HL-60 (cell line): ENCODE measurements around the gene PPP1R12C.

ENCODE experiments used
- DNase-seq, 2 experiments: peaks; one replicate each; pipeline ENCODE4 v3.0.0-alpha.2; 2010 to 2020; ENCODE audit warnings: low read depth in 1 of 2, low spot score in 1 of 2
- H3K27ac ChIP-seq: fragments of 250-450 bp; sonication (Bioruptor Pico); replicated peaks from 2 replicates; pipeline ENCODE4 v1.5.1; 2020; ENCODE audit warnings: mild to moderate bottlenecking, moderate library complexity
- H3K27me3 ChIP-seq: fragments of 250-450 bp; sonication (Bioruptor Pico); 2 replicates; pipeline ENCODE4 v1.5.1; 2021; ENCODE audit warnings: mild to moderate bottlenecking, moderate library complexity; ENCODE audit not compliant: insufficient read depth, poor library complexity, severe bottlenecking
- H3K4me3 ChIP-seq: replicated peaks from 2 replicates; pipeline ENCODE4 v1.5.1; 2011; ENCODE audit warnings: mild to moderate bottlenecking, control low read depth, low read length; ENCODE audit not compliant: insufficient read depth
- CTCF ChIP-seq: IDR thresholded peaks from one replicate; pipeline ENCODE4 v1.5.1; 2011; ENCODE audit warnings: low read length, control low read depth, inconsistent platforms; ENCODE audit not compliant: insufficient read depth
- GABPA ChIP-seq: IDR thresholded peaks from 2 replicates; pipeline ENCODE4 v1.6.1; 2012; ENCODE audit warnings: low read depth
- POLR2AphosphoS5 ChIP-seq: IDR thresholded peaks from 2 replicates; pipeline ENCODE4 v1.6.1; 2012; ENCODE audit warnings: low read depth
- REST ChIP-seq: IDR thresholded peaks from 2 replicates; pipeline ENCODE4 v1.6.1; 2012; ENCODE audit warnings: low read depth; ENCODE audit not compliant: insufficient replicate concordance
- SPI1 ChIP-seq: IDR thresholded peaks from 2 replicates; pipeline ENCODE4 v1.6.1; 2012; ENCODE audit warnings: low read depth, mild to moderate bottlenecking, borderline replicate concordance

The PPP1R12C gene

GRCh38 chr19:55058781-55059610, 58.4 kb downstream of the PPP1R12C start:
- Histone ChIP-seq H3K27ac (no peak overlapping the region), H3K27me3 (no peaks in the 10 kb centered on the region), H3K4me3 (no peak overlapping the region)
- DNase-seq = no peak
- no peak; the same call in 1 of the 2 replicates for TF ChIP-seq POLR2AphosphoS5
- TF ChIP-seq GABPA = no peak
- no peak for TF ChIP-seq REST
- no peak for TF ChIP-seq SPI1
- no peak for TF ChIP-seq CTCF

- no peak for DNase-seq
- no peak overlapping the region for H3K27ac ChIP-seq
- TF ChIP-seq REST (no peak), CTCF (no peak), POLR2AphosphoS5 (no peak), SPI1 (no peak), GABPA (no peak)
- H3K27me3 ChIP-seq = no peaks in the 10 kb centered on the region
- no peak overlapping the region for H3K4me3 ChIP-seq
Measured at GRCh38 chr19:55056827-55057226, 60.6 kb downstream of the PPP1R12C start.

- H3K4me3 ChIP-seq = no peak overlapping the region
- DNase-seq = no peak
- H3K27me3 ChIP-seq = no peaks in the 10 kb centered on the region
- H3K27ac ChIP-seq = no peak overlapping the region
- TF ChIP-seq CTCF = no peak
- TF ChIP-seq SPI1 = no peak
- TF ChIP-seq GABPA = no peak
- TF ChIP-seq POLR2AphosphoS5 = no peak
Measured at GRCh38 chr19:55053735-55054134, 63.7 kb downstream of the PPP1R12C start.
